GM18868 (cell line): ENCODE results near the gene TRPM2.
"Not testable (repeated sequence)": the region's sequence is repeated elsewhere in the genome, so short reads cannot be mapped to it uniquely, and the experiment has no call there.

Experiments used
- ATAC-seq: cut with Tn5 transposase; IDR thresholded peaks from one replicate; pipeline ENCODE4 v1.9.1; 2021; ENCODE audit warnings: mild to moderate bottlenecking, moderate library complexity; ENCODE audit not compliant: unreplicated experiment

TRPM2 gene

GRCh38 chr21:44391345-44392091, 38.1 kb downstream of the TRPM2 start:
- no peak for ATAC-seq

GRCh38 chr21:44392185-44392584, 38.8 kb downstream of the TRPM2 start:
- ATAC-seq: no peak

- no peak for ATAC-seq
Observed at GRCh38 chr21:44392916-44393315, 39.5 kb downstream of the TRPM2 start.

- no peak for ATAC-seq
Observed at GRCh38 chr21:44394733-44395132, 41.3 kb downstream of the TRPM2 start.

- no peak for ATAC-seq
Observed at GRCh38 chr21:44395260-44395659, 41.8 kb downstream of the TRPM2 start.

- ATAC-seq: not testable (repeated sequence)
Observed at GRCh38 chr21:44396803-44397202, 43.4 kb downstream of the TRPM2 start.

GRCh38 chr21:44397431-44398031, 44.1 kb downstream of the TRPM2 start:
- ATAC-seq: no peak

- no peak for ATAC-seq
Observed at GRCh38 chr21:44398499-44398898, 45.1 kb downstream of the TRPM2 start.

GRCh38 chr21:44399151-44399954, 45.9 kb downstream of the TRPM2 start:
- no peak for ATAC-seq

- ATAC-seq: no peak
Observed at GRCh38 chr21:44399955-44400790, 46.8 kb downstream of the TRPM2 start.

GRCh38 chr21:44400791-44401385, 47.5 kb downstream of the TRPM2 start:
- ATAC-seq: no peak

GRCh38 chr21:44401386-44402160, 48.2 kb downstream of the TRPM2 start:
- ATAC-seq: no peak

- no peak for ATAC-seq
Observed at GRCh38 chr21:44402323-44403105, 49.1 kb downstream of the TRPM2 start.

GRCh38 chr21:44403106-44404020, 49.9 kb downstream of the TRPM2 start:
- ATAC-seq: no peak

- not testable (repeated sequence) for ATAC-seq
Observed at GRCh38 chr21:44404482-44404881, 51.1 kb downstream of the TRPM2 start.

GRCh38 chr21:44405091-44405947, 51.9 kb downstream of the TRPM2 start:
- no peak for ATAC-seq
